M059J (cell line): Measurements from ENCODE around the gene ATG9B. TPM values are rescaled to one million over a fixed set of nuclear protein-coding genes. Genes with fewer than 3 reads are reported as not detected.
"Not testable (repeated sequence)": the region's sequence is repeated elsewhere in the genome, so short reads cannot be mapped to it uniquely, and the experiment has no call there.

Experiments used
- DNase-seq: peaks from one replicate; pipeline ENCODE4 v3.0.0-alpha.2; 2012; ENCODE audit warnings: low read depth
- total RNA-seq: library from RNA; depleted of rRNA; stranded (reverse); fragments of >200 nt; shearing (Covaris generic); gene quantifications from 2 replicates; pipeline ENCODE4 v1.2.3, GENCODE V29; 2014

Gene ATG9B
- total RNA-seq, 1 experiment from 2014 or later = not detected

DNA sequence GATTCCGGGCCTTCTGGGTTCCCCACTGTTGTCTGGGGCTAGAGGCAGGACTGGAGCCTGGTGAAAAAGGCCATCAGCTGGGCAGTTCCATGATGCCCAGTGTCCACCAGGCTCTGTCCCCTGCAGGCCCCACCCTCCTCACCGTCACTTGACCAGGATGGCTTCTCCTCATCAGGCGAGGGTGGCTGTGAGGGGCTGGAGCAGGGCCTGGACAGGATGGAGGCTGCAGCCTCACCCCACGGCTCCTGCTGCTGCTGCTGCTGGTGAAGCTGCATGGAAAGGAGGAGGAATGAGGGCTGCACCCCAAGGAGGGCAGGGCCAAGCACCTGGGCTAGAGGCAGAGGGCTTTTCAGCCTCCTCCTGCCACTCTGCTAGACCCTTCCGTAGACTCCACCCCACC, 8.3 kb downstream of the ATG9B start:
- no peak for DNase-seq

DNA sequence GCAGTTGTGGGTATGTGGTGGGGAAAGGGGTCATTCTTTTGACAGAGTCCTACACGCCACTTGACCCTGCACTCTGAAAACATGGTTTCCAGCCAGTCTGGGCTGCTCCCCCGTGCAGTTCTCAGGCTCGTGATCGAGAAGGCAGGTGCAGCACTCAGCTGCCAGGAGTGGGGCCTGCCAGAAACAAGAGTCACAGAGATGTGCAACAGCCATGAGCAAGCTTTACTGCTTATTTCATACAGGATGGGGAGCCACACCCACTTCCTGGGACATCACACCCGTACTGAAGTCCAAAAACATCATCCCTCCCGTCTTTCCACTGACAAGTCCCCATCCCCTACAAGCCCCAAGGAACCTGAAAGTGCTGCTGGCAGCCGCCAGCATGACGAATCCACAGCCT, 9.3 kb downstream of the ATG9B start:
- DNase-seq = no peak

DNA sequence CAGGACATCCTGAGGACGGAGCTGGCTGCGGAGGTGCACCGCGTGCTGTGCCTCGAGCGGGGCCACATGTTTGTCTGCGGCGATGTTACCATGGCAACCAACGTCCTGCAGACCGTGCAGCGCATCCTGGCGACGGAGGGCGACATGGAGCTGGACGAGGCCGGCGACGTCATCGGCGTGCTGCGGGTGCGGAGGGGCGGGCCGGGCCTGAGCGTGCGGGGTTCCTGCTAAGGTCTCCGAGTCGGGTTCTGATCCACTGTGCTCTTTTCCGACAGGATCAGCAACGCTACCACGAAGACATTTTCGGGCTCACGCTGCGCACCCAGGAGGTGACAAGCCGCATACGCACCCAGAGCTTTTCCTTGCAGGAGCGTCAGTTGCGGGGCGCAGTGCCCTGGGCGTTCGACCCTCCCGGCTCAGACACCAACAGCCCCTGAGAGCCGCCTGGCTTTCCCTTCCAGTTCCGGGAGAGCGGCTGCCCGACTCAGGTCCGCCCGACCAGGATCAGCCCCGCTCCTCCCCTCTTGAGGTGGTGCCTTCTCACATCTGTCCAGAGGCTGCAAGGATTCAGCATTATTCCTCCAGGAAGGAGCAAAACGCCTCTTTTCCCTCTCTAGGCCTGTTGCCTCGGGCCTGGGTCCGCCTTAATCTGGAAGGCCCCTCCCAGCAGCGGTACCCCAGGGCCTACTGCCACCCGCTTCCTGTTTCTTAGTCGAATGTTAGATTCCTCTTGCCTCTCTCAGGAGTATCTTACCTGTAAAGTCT, 10.4 kb downstream of the ATG9B start:
- DNase-seq = peak; percentile 43

DNA sequence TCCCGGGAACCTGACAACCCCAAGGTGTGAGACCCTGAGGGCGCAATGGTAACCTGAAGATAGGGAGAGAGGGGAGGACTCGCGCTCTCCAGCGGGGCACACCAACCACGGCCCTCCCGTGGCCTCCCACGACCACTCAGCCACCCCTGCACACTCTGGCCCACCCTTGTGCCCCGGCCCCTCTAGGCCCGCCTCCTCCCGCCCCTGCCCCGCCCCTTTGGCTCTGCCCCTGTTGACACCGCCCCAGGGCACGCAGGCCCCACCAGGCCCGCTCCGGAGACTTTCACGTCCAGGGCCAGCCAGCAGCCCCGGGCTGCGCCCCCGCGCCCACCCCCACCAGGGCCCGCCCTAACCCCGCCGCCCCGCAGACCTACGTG, 10.9 kb downstream of the ATG9B start:
- no peak for DNase-seq

DNA sequence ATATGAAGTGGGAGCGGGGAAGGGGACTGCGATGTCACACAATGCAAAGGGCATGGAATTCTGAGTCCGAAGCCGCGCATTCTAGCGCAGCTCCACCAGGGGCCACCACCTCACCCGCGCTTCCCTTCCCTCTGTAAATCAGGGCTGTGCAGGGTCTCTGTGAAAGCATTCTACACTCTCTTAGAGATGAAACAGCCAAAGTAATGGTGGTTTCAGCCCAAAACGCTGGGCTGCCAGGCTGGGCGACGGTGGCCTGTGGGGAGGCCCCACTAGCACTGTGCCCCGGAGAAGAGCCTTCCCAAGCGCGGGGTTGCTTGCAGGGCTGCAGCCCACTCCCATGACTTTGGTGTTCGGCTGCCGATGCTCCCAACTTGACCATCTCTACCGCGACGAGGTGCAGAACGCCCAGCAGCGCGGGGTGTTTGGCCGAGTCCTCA, 11.4 kb downstream of the ATG9B start:
- DNase-seq = no peak

DNA sequence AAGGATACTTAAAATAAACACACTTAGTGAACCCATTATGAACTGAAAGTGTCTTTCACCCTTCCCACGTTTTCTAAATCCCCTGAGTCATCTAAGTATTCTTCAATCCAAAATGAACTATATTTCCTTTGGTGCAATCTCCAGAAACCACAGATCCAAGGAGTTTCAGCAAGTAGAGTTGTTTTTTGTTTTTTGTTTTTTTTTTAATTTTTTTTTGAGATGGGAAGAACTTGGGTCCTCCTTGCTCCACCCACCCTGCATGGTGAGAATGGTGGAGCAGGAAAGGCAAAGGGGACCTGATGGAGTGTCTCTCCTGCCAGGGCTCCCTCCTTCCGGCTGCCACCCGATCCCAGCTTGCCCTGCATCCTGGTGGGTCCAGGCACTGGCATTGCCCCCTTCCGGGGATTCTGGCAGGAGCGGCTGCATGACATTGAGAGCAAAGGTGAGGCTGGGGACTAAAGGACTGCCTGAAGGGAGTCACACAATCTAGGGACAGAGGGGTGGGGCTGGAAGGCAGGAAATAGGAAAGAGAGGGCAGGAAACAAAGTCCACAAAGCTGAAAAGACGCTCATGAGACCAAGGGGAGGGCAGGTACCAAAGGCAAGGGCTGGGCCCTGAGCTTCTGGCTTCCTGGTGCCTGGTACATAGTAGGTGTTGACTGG, 12.1 kb downstream of the ATG9B start:
- peak; percentile 66 for DNase-seq

DNA sequence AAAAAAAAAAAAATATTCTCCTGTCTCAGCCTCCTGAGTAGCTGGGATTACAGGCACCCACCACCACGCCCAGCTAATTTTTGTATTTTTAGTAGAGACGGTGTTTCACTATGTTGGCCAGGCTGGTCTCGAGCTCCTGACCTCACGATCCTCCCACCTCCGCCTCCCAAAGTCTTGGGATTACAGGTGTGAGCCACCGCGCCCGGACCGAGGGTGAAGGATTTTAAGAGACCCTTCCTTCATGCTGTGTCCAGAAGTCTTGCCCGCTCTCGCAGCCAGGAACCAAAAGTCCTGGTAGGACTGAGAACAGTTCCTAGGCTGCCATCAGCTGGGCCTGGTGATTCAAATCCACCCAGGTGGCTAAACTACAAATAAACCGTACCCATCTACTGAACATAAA, 12.7 kb downstream of the ATG9B start:
- DNase-seq = not testable (repeated sequence)

DNA sequence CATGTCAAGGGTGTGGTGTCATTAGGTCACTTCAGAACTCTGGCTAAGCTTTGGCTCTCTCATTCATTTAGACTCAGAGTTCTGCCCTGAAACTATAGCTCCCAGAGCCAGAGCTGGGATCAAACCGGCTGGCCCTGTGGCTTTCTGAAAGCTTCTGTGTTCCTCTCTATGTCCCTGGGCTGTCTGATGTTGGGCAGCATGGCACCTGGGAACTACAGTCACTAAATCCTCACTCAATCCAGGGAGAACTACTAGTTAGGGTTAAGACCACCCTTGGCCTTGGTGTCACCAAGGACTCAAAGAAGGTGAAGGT, 13.2 kb downstream of the ATG9B start:
- DNase-seq = no peak

DNA sequence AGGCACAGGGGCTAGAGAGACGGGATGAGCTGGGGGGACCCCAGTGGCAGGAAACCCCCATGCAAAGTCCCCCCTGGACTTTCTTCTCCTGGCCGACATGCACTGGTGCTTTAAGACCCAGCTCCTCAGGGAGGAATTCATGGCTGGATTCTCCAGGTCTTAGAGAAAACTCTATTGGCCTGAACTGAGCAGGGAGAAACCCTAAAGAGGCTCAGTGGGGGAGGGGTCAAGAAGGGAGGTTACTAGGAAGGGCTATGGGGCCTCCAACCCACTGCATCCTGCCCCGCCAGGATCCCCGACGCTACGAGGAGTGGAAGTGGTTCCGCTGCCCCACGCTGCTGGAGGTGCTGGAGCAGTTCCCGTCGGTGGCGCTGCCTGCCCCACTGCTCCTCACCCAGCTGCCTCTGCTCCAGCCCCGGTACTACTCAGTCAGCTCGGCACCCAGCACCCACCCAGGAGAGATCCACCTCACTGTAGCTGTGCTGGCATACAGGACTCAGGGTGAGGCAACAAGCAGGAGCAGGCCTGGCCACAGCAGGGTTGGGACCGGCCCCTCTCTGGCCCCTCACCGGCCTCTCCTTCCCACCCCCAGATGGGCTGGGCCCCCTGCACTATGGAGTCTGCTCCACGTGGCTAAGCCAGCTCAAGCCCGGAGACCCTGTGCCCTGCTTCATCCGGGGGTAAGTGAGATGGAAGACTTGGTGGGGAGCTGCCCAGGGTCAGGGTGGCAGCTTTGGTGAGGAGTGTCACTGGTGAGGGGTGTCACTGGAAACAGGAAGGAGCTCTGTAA, 13.8 kb downstream of the ATG9B start:
- DNase-seq = no peak

DNA sequence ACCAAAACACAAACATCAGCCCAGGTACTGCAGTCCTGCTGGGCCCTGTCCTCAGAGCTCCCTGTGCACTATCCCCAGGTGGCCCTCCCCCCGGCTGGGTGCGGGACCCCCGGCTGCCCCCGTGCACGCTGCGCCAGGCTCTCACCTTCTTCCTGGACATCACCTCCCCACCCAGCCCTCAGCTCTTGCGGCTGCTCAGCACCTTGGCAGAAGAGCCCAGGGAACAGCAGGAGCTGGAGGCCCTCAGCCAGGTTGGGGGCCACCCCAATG, 14.3 kb downstream of the ATG9B start:
- DNase-seq = no peak

DNA sequence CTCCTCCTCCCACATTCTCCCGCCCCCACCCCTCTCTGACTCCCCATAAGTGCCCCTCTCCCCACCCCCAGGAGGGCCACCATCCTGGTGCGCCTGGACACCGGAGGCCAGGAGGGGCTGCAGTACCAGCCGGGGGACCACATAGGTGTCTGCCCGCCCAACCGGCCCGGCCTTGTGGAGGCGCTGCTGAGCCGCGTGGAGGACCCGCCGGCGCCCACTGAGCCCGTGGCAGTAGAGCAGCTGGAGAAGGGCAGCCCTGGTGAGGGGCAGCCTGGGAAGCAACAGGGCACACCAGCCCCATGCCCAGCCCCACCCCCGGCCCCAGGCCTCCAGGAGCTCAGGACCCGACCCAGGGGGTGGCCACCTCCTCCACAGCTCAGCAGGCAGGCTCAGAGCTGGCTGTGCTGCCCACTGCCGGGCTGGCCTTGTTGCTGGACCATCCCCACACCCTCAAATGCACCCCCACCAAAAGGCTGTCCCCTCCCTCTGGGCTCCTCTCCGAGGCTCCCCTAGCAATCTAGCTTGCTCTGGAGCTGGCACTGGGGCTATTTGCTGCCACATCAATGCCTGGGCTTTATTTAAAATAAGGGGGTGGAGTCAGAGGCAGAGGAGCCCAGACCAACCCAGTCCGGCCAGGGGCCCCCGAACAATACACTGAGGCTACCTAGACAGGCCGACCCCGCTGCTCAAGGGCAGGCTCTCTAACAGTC, 14.8 kb downstream of the ATG9B start:
- no peak for DNase-seq

DNA sequence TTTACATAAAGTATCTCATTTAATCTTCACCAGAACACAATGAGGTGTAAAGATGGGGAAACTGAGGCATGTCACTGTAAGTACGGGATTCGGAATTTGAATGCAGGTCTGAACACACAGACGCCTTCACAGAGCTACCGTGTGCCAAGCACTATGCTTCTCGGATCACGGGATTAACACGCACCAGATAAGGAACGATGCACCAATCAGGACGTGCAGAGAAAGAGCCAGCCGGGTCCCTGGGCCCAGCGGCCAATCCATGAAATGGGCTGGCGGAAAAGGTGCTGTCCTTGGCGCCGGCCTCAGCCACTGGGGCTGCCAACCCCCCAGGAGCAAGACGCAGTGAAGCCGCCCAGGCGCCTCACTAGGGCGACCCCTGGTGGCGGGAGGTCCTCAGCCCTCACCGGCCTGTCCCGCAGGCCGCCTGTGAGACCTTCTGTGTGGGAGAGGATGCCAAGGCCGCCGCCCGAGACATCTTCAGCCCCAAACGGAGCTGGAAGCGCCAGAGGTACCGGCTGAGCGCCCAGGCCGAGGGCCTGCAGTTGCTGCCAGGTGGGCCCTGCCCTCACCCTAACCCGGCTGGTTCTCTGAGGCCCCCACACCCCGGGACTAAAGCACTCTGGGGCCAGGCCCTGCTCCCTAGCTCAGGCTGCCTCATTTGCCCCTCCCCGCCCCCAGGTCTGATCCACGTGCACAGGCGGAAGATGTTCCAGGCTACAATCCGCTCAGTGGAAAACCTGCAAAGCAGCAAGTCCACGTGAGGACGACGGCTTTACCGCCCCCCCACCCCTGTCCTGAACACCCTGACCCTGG, 15.6 kb downstream of the ATG9B start:
- no peak for DNase-seq

DNA sequence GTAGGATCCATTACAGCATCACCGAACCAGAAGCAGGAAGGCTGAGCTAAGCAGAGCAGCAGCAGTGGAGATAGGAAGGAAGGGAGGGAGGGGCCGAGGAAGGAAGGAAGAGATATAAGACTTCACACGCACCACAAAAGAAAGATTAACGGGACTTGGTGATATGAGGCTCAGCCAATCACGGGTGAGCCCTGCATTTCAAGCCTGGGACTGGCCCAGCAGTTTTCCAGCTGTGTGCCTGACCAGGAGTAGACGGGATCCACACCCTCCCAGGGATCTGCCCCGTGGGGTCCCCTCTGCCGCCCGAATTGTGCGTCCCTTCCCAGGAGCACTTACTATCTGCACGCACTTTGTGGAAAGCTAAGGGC, 16.2 kb downstream of the ATG9B start:
- peak; percentile 46 for DNase-seq

DNA sequence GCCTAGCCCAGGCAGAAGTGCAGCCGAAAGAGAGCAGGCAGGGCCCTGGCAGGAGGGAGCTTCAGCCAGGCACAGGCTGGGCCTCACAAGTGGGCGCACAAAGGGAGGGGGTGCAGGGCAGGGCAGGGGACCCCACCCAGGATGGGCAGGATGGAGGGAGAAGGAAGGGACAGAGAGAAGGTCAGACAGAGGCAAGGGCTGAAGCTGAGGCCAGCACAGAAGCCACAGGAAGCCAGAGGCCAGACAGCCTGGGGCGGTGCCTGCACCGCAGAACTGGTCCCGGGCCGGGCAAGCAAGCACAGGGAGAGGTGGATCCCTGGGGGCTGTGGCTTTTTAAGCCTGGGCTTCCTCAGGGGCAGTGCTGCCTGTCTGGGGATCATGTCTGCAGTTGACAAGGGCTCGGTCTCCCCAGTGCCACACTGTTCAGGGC, 16.8 kb downstream of the ATG9B start:
- peak; percentile 74 for DNase-seq

DNA sequence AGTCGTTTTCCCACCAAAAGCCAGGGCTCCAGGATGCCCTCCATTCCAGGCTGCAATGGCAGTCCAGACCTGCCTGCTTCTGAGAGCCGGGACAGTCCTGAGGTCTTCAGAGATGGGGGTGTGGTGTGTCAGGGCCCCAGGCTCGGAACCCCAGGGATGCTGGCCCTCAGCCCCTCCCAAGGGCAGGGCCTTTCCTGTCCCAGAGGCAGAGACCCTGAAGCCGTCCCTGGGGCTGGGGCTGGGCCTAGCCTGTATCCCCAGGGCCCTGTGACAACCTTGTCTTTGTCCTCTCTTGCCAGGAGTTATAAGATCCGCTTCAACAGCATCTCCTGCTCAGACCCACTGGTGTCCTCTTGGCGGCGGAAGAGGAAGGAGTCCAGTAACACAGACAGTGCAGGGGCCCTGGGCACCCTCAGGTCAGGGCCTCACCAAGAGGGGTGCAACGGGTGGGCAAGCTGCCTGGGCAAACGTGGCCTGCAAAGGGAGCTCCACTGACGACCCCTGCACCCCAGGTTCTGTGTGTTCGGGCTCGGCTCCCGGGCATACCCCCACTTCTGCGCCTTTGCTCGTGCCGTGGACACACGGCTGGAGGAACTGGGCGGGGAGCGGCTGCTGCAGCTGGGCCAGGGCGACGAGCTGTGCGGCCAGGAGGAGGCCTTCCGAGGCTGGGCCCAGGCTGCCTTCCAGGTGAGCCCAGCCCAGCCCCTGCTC, 17.5 kb downstream of the ATG9B start:
- DNase-seq = no peak

DNA sequence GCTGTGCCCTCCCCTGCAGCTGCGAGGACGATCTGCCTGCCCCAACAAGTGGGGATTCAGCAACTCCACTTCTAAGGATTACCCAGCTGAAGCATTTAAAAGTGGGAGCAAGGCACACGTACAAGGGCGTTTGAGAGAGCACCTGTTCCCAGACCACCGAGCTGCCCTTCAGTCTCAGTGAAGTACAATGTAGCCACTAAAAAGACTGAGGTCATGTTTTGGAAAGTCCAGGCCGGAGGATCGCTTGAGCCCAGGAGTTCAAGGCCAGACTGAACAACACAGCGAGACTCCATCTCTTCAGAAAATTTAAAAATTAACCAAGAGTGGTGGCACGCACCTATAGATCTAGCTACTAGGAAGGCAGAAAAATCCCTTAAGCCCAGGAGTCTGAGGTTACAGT, 18.7 kb downstream of the ATG9B start:
- DNase-seq = no peak

DNA sequence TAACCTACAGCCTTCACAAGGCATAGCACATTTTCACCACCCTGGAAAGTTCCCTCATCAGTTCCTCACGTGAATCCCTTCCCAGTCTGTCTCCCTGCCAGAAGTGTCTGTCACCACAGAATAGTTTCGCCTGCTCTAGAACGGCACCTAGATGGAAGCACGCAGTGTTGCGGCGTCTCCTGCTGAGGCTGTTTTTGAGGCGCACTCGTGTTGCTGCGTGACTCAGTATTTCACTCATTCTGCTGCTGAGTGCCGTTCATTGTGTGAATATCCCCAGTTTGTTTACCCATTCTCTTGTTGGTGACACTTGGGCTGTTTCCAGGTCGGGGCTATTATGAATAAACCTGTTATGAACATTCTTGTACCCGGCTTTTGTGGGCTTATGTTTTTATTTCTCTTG, 20.7 kb downstream of the ATG9B start:
- no peak for DNase-seq

DNA sequence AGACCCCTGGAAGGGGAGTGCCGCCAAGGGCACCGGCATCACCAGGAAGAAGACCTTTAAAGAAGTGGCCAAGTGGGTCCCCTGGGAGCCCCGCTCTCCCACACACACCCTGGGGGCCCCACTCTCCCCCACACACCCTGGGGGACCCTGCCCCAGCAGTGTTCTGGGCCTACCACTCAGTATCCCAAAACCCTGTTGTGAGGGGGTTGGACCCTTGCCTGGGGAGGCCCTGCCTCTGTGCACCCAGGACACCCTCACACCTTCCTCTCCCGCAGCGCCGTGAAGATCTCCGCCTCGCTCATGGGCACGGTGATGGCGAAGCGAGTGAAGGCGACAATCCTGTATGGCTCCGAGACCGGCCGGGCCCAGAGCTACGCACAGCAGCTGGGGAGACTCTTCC, 22.7 kb downstream of the ATG9B start:
- no peak for DNase-seq

DNA sequence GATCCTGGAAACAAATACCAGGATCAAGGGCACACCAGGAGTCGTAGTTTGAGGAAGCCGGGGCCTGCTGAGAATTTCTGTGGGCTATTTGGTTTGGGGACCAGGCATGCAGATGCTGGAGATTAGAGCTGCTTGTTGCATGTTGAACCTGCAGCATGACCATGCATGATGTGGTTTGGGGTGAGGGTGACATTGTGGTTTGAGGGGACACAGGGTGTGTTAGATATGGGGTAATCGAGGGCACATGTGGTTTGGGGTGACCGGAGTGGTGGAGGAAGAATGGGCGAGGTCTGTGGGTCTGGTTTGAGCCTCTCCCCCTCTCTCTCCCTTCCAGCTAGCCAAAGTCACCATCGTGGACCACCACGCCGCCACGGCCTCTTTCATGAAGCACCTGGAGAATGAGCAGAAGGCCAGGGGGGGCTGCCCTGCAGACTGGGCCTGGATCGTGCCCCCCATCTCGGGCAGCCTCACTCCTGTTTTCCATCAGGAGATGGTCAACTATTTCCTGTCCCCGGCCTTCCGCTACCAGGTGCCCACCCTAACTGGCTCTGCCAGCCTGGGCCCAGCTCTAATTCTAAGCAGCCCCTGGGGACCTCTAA, 23.3 kb downstream of the ATG9B start:
- no peak for DNase-seq

DNA sequence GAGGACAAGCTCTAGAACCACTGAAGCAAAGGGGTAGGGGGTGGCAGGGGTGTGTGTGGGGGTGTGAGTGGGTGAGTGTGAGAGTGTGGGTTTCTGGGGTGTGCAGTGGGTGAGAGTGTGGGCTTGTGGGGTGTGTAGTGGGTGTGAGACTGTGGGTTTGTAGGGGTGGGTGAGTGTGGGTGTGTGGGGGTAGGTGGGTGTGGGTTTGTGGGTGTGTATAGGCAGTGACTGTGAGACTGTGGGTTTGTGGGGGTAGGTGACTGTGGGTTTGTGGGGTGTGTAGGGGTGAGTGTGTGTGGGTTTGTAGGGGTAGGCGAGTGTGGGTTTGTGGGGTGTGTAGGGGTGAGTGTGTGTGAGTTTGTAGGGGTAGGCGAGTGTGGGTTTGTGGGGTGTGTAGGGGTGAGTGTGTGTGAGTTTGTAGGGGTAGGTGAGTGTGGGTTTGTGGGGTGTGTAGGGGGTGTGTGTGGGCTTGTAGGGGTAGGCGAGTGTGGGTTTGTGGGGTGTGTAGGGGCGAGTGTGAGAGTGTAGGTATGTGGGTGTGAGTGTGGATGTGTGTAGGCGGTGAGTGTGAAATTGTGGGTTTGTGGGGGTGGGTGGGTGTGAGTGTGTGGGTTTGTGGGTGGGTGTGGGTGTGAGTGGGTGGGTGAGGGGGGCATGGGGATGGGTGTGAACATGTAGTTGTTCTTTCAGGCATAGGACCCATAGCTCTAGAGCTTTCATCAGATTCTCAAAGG, 24.6 kb downstream of the ATG9B start:
- DNase-seq = no peak
